Nephron (organoid): ENCODE results near the gene HEATR9.

Experiments
- H3K27ac Mint-ChIP-seq, 3 experiments: 2 replicates each; pipeline ENCODE4 v1.8.0; 2020; ENCODE audit warnings: mixed read lengths in 3 of 3, mild to moderate bottlenecking in 2 of 3, moderate library complexity in 1 of 3
- H3K27me3 Mint-ChIP-seq: 2 replicates; pipeline ENCODE4 v1.8.0; 2021; ENCODE audit warnings: low read depth, mild to moderate bottlenecking, moderate library complexity, mixed read lengths
- H3K36me3 Mint-ChIP-seq: 2 replicates; pipeline ENCODE4 v1.8.0; 2020; ENCODE audit warnings: low read depth, mixed read lengths
- H3K4me1 Mint-ChIP-seq: 2 replicates; pipeline ENCODE4 v1.8.0; 2020; ENCODE audit warnings: mixed read lengths
- H3K4me3 Mint-ChIP-seq, 3 experiments: 2 replicates each; pipeline ENCODE4 v1.8.0; 2020; ENCODE audit warnings: mild to moderate bottlenecking in 3 of 3, mixed read lengths in 3 of 3, moderate library complexity in 2 of 3
- H3K9me3 Mint-ChIP-seq: 2 replicates; pipeline ENCODE4 v1.8.0; 2020; ENCODE audit warnings: mixed read lengths
- CTCF ChIP-seq, 3 experiments: fragments of 200-600 bp; sonication (generic); IDR thresholded peaks; one replicate each; pipeline ENCODE4 v1.5.0; 2021; ENCODE audit warnings: antibody characterized with exemption in 3 of 3; ENCODE audit not compliant: unreplicated experiment in 3 of 3

The HEATR9 gene

GRCh38 chr17:35879773-35880654, 11.3 kb upstream of the HEATR9 start, which contains the start of gene CCL5:
CCL5 (minus strand) TSS chr17:35880360.
- Mint-ChIP-seq H3K4me1 (no peaks in the 10 kb centered on the region), H3K4me3 (no peak within 1 kb of the TSS), H3K9me3 (no peaks in the 10 kb centered on the region), H3K36me3 (no peaks in the 10 kb centered on the region), H3K27ac (no peak within 1 kb of the TSS), H3K27me3 (no peaks in the 10 kb centered on the region)
- TF ChIP-seq CTCF (IDR thresholded peaks at IDR 0.05; ENCODE audit: unreplicated experiment in 3 of 3), result no peak

- H3K9me3 Mint-ChIP-seq, result no peaks in the 10 kb centered on the region
- no peaks in the 10 kb centered on the region for H3K36me3 Mint-ChIP-seq
- no peak overlapping the region for H3K27ac Mint-ChIP-seq
- no peaks in the 10 kb centered on the region for H3K4me1 Mint-ChIP-seq
- H3K4me3 Mint-ChIP-seq, result no peak overlapping the region
- H3K27me3 Mint-ChIP-seq, result no peaks in the 10 kb centered on the region
- TF ChIP-seq CTCF (IDR thresholded peaks at IDR 0.05; ENCODE audit: unreplicated experiment in 3 of 3), result no peak
These were observed 9.7 kb upstream of the HEATR9 start for GRCh38 chr17:35878361-35878760.

GRCh38 chr17:35877345-35878029, 8.8 kb upstream of the HEATR9 start:
- no peaks in the 10 kb centered on the region for H3K9me3 Mint-ChIP-seq
- H3K4me1 Mint-ChIP-seq, result no peaks in the 10 kb centered on the region
- no peaks in the 10 kb centered on the region for H3K36me3 Mint-ChIP-seq
- H3K27me3 Mint-ChIP-seq, result no peaks in the 10 kb centered on the region
- no peak overlapping the region for H3K4me3 Mint-ChIP-seq
- no peak for TF ChIP-seq CTCF (IDR thresholded peaks at IDR 0.05; ENCODE audit: unreplicated experiment in 3 of 3)
- H3K27ac Mint-ChIP-seq, result no peak overlapping the region

- Mint-ChIP-seq H3K36me3 (no peaks in the 10 kb centered on the region), H3K27ac (peak overlapping the region in 1 of 3 experiments; percentile 26), H3K4me3 (no peak overlapping the region), H3K4me1 (no peaks in the 10 kb centered on the region), H3K9me3 (no peaks in the 10 kb centered on the region), H3K27me3 (no peaks in the 10 kb centered on the region)
- no peak for TF ChIP-seq CTCF (IDR thresholded peaks at IDR 0.05; ENCODE audit: unreplicated experiment in 3 of 3)
These were observed 7.8 kb upstream of the HEATR9 start for GRCh38 chr17:35876534-35876933.

DNA sequence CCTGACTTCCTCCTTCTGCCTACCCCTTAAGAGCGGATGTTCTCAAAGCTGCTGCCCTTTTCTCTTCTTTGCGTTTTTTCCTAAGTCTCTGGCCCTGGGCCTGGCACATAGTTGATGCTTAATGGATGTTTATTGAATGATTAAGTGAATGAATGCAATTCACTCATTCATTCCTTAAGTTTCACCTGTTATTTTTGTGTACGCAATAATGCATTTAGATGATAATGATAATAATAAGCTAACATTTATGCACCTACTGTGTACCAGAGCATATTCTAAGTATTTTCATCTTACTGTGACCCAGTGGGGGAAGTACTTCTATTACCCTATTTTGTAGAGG, 7.1 kb upstream of the HEATR9 start:
- no peak for TF ChIP-seq CTCF (IDR thresholded peaks at IDR 0.05; ENCODE audit: unreplicated experiment in 3 of 3)
- H3K36me3 Mint-ChIP-seq, result no peaks in the 10 kb centered on the region
- H3K27ac Mint-ChIP-seq, result no peak overlapping the region
- H3K4me3 Mint-ChIP-seq, result no peak overlapping the region
- no peaks in the 10 kb centered on the region for H3K4me1 Mint-ChIP-seq
- H3K9me3 Mint-ChIP-seq, result no peaks in the 10 kb centered on the region
- H3K27me3 Mint-ChIP-seq, result no peaks in the 10 kb centered on the region
